H1 (cell line): ENCODE results near the gene CFB. TPM values are rescaled to one million over a fixed set of nuclear protein-coding genes. Genes with fewer than 3 reads are reported as not detected.

Experiments used
- CTCF ChIA-PET: fragments of 300-600 bp; sonication (Branson Sonifier 250); formaldehyde crosslinking; loops from one replicate; lab custom pipeline; 2021; ENCODE audit not compliant: partially characterized antibody; lab: Charles Lee
- POLR2A ChIA-PET: fragments of 300-600 bp; sonication (Branson Sonifier 250); formaldehyde crosslinking; loops from one replicate; lab custom pipeline; 2021; ENCODE audit warnings: inconsistent platforms; ENCODE audit not compliant: partially characterized antibody; lab: Charles Lee
- DNase-seq, 2 experiments: peaks; one replicate each; pipeline versions ENCODE4 v3.0.0 to v3.0.0-alpha.2; 2010 to 2022; ENCODE audit warnings: low spot score in 2 of 2, low read depth in 1 of 2, mixed read lengths in 1 of 2
- FAIRE-seq: peaks from 2 replicates; lab custom pipeline; 2011; peaks lifted over from hg19 to GRCh38; lab: Jason Lieb, UNC
- H2AFZ ChIP-seq: 2 replicates; pipeline ENCODE4 v1.8.1; 2012; ENCODE audit warnings: low read length, inconsistent platforms
- H2AK5ac ChIP-seq: 2 replicates; pipeline ENCODE4 v1.6.1; 2013; ENCODE audit warnings: low read depth, low read length
- H2BK120ac ChIP-seq: replicated peaks from 2 replicates; pipeline ENCODE3; 2013; ENCODE audit warnings: low read depth, low read length, inconsistent platforms
- H2BK12ac ChIP-seq: 2 replicates; pipeline ENCODE4 v1.6.1; 2013; ENCODE audit warnings: low read depth, low read length
- H2BK15ac ChIP-seq: 2 replicates; pipeline ENCODE4 v1.6.1; 2013; ENCODE audit warnings: low read length
- H2BK20ac ChIP-seq: 2 replicates; pipeline ENCODE4 v1.6.1; 2013; ENCODE audit warnings: low read length
- H2BK5ac ChIP-seq: 2 replicates; pipeline ENCODE4 v1.6.1; 2013; ENCODE audit warnings: low read depth, low read length
- H3K14ac ChIP-seq: 2 replicates; pipeline ENCODE4 v1.6.1; 2013; ENCODE audit warnings: inconsistent platforms; ENCODE audit not compliant: insufficient read length
- H3K18ac ChIP-seq: 2 replicates; pipeline ENCODE4 v1.6.1; 2013; ENCODE audit warnings: low read length; ENCODE audit errors: extremely low read depth
- H3K23ac ChIP-seq: 2 replicates; pipeline ENCODE4 v1.6.1; 2013; ENCODE audit warnings: inconsistent platforms; ENCODE audit not compliant: insufficient read length
- H3K23me2 ChIP-seq: 2 replicates; pipeline ENCODE4 v1.6.1; 2013; ENCODE audit warnings: low read depth, low read length
- H3K27ac ChIP-seq: 2 replicates; pipeline ENCODE4 v1.6.1; 2011; ENCODE audit warnings: low read depth, low read length, inconsistent platforms
- H3K27me3 ChIP-seq, 4 experiments: replicated peaks in 1 of 4; 1 replicate in 1 of 4; 2 replicates in 3 of 4; pipeline versions ENCODE4 v1.6.1 to v1.8.1; 2011 to 2013; ENCODE audit warnings: low read length in 3 of 4, mild to moderate bottlenecking in 3 of 4, inconsistent platforms in 2 of 4, mixed read lengths in 2 of 4, moderate library complexity in 1 of 4; ENCODE audit not compliant: control insufficient read depth in 3 of 4, insufficient read depth in 3 of 4; ENCODE audit errors: extremely low read depth in 1 of 4
- H3K36me3 ChIP-seq, 4 experiments: 2 replicates each; pipeline versions ENCODE4 v1.6.1 to v1.8.1; 2011 to 2013; ENCODE audit warnings: mild to moderate bottlenecking in 4 of 4, low read length in 3 of 4, moderate library complexity in 2 of 4, control low read depth in 1 of 4, inconsistent platforms in 1 of 4; ENCODE audit not compliant: insufficient read depth in 4 of 4, control insufficient read depth in 2 of 4
- H3K4ac ChIP-seq: replicated peaks from 2 replicates; pipeline ENCODE3; 2013; ENCODE audit warnings: low read length, low read depth, mixed read lengths, inconsistent platforms; ENCODE audit not compliant: insufficient read length
- H3K4me1 ChIP-seq, 4 experiments: replicated peaks in 1 of 4; 1 replicate in 1 of 4; 2 replicates in 3 of 4; pipeline versions ENCODE4 v1.6.1 to v1.8.1; 2011 to 2013; ENCODE audit warnings: low read length in 3 of 4, inconsistent platforms in 2 of 4, mixed read lengths in 1 of 4; ENCODE audit not compliant: insufficient read depth in 4 of 4, control insufficient read depth in 3 of 4
- H3K4me2 ChIP-seq, 2 experiments: 2 replicates each; pipeline versions ENCODE4 v1.6.1 to v1.8.1; 2011 to 2013; ENCODE audit warnings: low read depth in 2 of 2, low read length in 2 of 2, control low read depth in 1 of 2, inconsistent platforms in 1 of 2, mild to moderate bottlenecking in 1 of 2; ENCODE audit not compliant: insufficient read depth in 1 of 2
- H3K4me3 ChIP-seq, 4 experiments: fragments of 200-600, 300-600 bp in 1 of 4; sonication (generic), shearing (Covaris generic), sonication (Bioruptor Twin) in 1 of 4; 2 replicates each; pipeline versions ENCODE4 v1.5.1 to v1.8.1; 2011 to 2016; ENCODE audit warnings: low read length in 4 of 4, low read depth in 3 of 4, control low read depth in 2 of 4, inconsistent platforms in 2 of 4, mild to moderate bottlenecking in 2 of 4, mixed read lengths in 1 of 4, moderate library complexity in 1 of 4; ENCODE audit not compliant: insufficient read depth in 2 of 4; ENCODE audit errors: extremely low read depth in 1 of 4
- H3K56ac ChIP-seq: replicated peaks from 2 replicates; pipeline ENCODE3; 2013; ENCODE audit warnings: low read depth, mild to moderate bottlenecking, mixed read lengths, low read length, inconsistent platforms; ENCODE audit not compliant: insufficient read length
- H3K79me1 ChIP-seq: 2 replicates; pipeline ENCODE4 v1.6.1; 2013; ENCODE audit warnings: low read depth, low read length, control low read depth
- H3K79me2 ChIP-seq, 2 experiments: 2 replicates each; pipeline versions ENCODE4 v1.6.1 to v1.8.1; 2012 to 2013; ENCODE audit warnings: low read length in 2 of 2, mild to moderate bottlenecking in 2 of 2, inconsistent platforms in 1 of 2; ENCODE audit not compliant: insufficient read depth in 2 of 2, control insufficient read depth in 1 of 2
- H3K9ac ChIP-seq, 4 experiments: replicated peaks in 1 of 4; 1 replicate in 1 of 4; 2 replicates in 3 of 4; pipeline versions ENCODE4 v1.6.1 to v1.8.1; 2011 to 2013; ENCODE audit warnings: low read depth in 3 of 4, low read length in 3 of 4, control low read depth in 2 of 4, mild to moderate bottlenecking in 2 of 4, moderate library complexity in 2 of 4, inconsistent platforms in 1 of 4; ENCODE audit errors: extremely low read depth in 1 of 4
- H3K9me3 ChIP-seq, 2 experiments: 2 replicates each; pipeline versions ENCODE4 v1.6.1 to v1.8.1; 2012 to 2013; ENCODE audit warnings: mild to moderate bottlenecking in 2 of 2, moderate library complexity in 2 of 2, control low read depth in 1 of 2, inconsistent platforms in 1 of 2, low read depth in 1 of 2, low read length in 1 of 2, mixed read lengths in 1 of 2; ENCODE audit not compliant: insufficient read depth in 2 of 2
- H4K20me1 ChIP-seq, 2 experiments: replicated peaks in 1 of 2; 2 replicates each; pipeline versions ENCODE3 to v1.8.1; 2011 to 2013; ENCODE audit warnings: inconsistent platforms in 2 of 2, low read length in 2 of 2, mild to moderate bottlenecking in 1 of 2; ENCODE audit not compliant: insufficient read depth in 2 of 2, control insufficient read depth in 1 of 2
- H4K5ac ChIP-seq: 2 replicates; pipeline ENCODE4 v1.6.1; 2013; ENCODE audit warnings: low read length, low read depth, mixed read lengths, inconsistent platforms; ENCODE audit not compliant: insufficient read length
- H4K8ac ChIP-seq: 2 replicates; pipeline ENCODE4 v1.8.0; 2013; ENCODE audit warnings: mild to moderate bottlenecking, moderate library complexity, low read length, inconsistent platforms; ENCODE audit not compliant: insufficient read depth; ENCODE audit errors: extremely low read depth
- H4K91ac ChIP-seq: replicated peaks from 2 replicates; pipeline ENCODE3; 2013; ENCODE audit warnings: low read length, mixed read lengths, inconsistent platforms; ENCODE audit not compliant: insufficient read length
- ASH2L ChIP-seq: fragments of 200-600, 300-600 bp; sonication (generic); IDR thresholded peaks from one replicate; pipeline ENCODE4 v1.7.1; 2017; ENCODE audit warnings: low read length
- EGR1 ChIP-seq: IDR thresholded peaks from 2 replicates; pipeline ENCODE4 v1.6.1; 2011; ENCODE audit warnings: low read depth, low read length, borderline replicate concordance
- HDAC2 ChIP-seq, 2 experiments: fragments of 300-600 bp in 1 of 2; sonication (generic) in 1 of 2; IDR thresholded peaks; 2 replicates each; pipeline ENCODE4 v1.6.1; 2011 to 2012; ENCODE audit warnings: low read depth in 2 of 2, low read length in 2 of 2, mild to moderate bottlenecking in 2 of 2, moderate library complexity in 2 of 2, borderline replicate concordance in 1 of 2, inconsistent platforms in 1 of 2
- HDAC6 ChIP-seq: IDR thresholded peaks from one replicate; pipeline ENCODE4 v1.7.1; 2012; ENCODE audit warnings: low read depth, mild to moderate bottlenecking, inconsistent platforms, low read length, moderate library complexity
- KDM5A ChIP-seq: fragments of 200-600 bp; IDR thresholded peaks from 2 replicates; pipeline ENCODE4 v1.7.1; 2012; ENCODE audit warnings: mild to moderate bottlenecking, low read length, inconsistent platforms, mixed read lengths
- PHF8 ChIP-seq: fragments of 200-600 bp; sonication (generic); conservative IDR thresholded peaks from 2 replicates; pipeline ENCODE4 v1.7.1; 2012; ENCODE audit warnings: low read depth, mild to moderate bottlenecking, inconsistent platforms, low read length, moderate library complexity
- POLR2AphosphoS5 ChIP-seq: IDR thresholded peaks from 2 replicates; pipeline ENCODE4 v1.6.1; 2011; ENCODE audit warnings: low read depth, low read length
- SIRT6 ChIP-seq: IDR thresholded peaks from one replicate; pipeline ENCODE4 v1.7.1; 2012; ENCODE audit warnings: low read length, inconsistent platforms
- SP4 ChIP-seq: IDR thresholded peaks from 2 replicates; pipeline ENCODE4 v1.6.1; 2012; ENCODE audit warnings: low read length, inconsistent platforms
- TAF7 ChIP-seq: optimal IDR thresholded peaks from 2 replicates; pipeline ENCODE3; 2011; ENCODE audit warnings: low read depth, mild to moderate bottlenecking, inconsistent platforms, low read length, moderate library complexity, borderline replicate concordance
- TCF12 ChIP-seq: IDR thresholded peaks from 2 replicates; pipeline ENCODE4 v1.6.1; 2011; ENCODE audit warnings: low read depth, mild to moderate bottlenecking, low read length
- TEAD4 ChIP-seq: IDR thresholded peaks from 2 replicates; pipeline ENCODE4 v1.6.1; 2012; ENCODE audit warnings: low read depth, low read length, inconsistent platforms, mixed read lengths
- ZNF274 ChIP-seq: IDR thresholded peaks from 2 replicates; pipeline ENCODE4 v1.7.0; 2012; ENCODE audit warnings: low read length, borderline replicate concordance; ENCODE audit errors: extremely low read depth
- WGBS, 2 experiments: shearing (Covaris generic) in 1 of 2; methylation state at CpG; one replicate each; pipeline versions ENCODE4 v1.1.6 to v1.1.7; 2013 to 2015; ENCODE audit warnings: low lambda C conversion rate in 2 of 2, mixed read lengths in 2 of 2, inconsistent platforms in 1 of 2, low coverage in 1 of 2, missing lambda C conversion rate in 1 of 2; ENCODE audit not compliant: insufficient replicate concordance in 2 of 2, insufficient coverage in 1 of 2, insufficient read length in 1 of 2; ENCODE audit errors: extremely low coverage in 1 of 2, missing lambda C conversion rate in 1 of 2; 5-methylcytosine and 5-hydroxymethylcytosine counted together
- polyA plus RNA-seq, 7 experiments: library from polyadenylated mRNA; depleted of rRNA in 3 of 7; stranded (reverse) in 5 of 7; unstranded in 2 of 7; fragments of >200 nt in 5 of 7; fragments of 200-250 nt in 2 of 7; gene quantifications; 1 replicate in 5 of 7; 2 replicates in 1 of 7; 4 replicates in 1 of 7; pipeline versions ENCODE4 v1.2.1 to v1.2.3, GENCODE V29; 2011 to 2013; ENCODE audit warnings: missing spikeins in 2 of 7, mixed read lengths in 2 of 7
- total RNA-seq: library from RNA; stranded (reverse); fragmentation: NEBNext Ultra II Directional; extraction: Animal tissue kit (Norgen Biotek cat#: 25700); gene quantifications from 2 replicates; pipeline ENCODE4 v1.2.1, GENCODE V29; 2021
- TF ChIP-seq, protein P1 (sequence below): IDR thresholded peaks from 2 replicates; pipeline ENCODE4 v1.6.1; 2012; ENCODE audit warnings: inconsistent platforms

CFB gene
- total and polyA plus RNA-seq, 2 of the 8 experiments (the other 6 are each of a cell fraction or from before 2014, with no cell fraction given) = 0.09 TPM; not detected in 1

DNA sequence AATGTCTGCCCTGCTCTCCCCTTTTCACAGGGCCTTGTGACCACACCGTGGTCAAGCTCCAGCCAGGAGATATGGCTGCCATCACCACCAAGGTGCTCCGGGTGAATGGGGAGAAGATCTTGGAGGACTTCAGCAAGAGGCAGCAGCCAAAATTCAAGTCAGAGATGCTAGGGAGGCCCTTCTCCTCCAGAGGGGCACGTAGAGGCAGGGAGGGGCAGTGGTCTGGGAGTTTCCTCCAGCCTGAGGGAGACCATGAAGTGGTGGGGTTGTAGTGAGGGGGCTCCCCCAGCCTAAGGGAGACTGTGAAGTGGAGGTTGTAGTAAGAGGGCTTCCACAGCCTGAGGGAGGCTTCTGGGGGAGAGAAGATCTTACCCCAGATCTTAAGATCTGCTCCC, 22.0 kb downstream of the CFB start:
- 94% methylated on average over 3 of the region's 3 CpGs; no CpG with 5 or more reads in 1 of the 2 experiments for WGBS, 2 experiments
- H4K5ac ChIP-seq = no peak overlapping the region
- no peak for DNase-seq
- H3K36me3 ChIP-seq = peaks cover 13 to 51% (median 41%) of the 10 kb centered on the region in 4 experiments
- H3K4me3 ChIP-seq = no peak overlapping the region
- H3K23ac ChIP-seq = no peak overlapping the region
- no peak overlapping the region for H2BK5ac ChIP-seq
- no peak overlapping the region for H3K14ac ChIP-seq
- no peak overlapping the region for H2BK12ac ChIP-seq
- peaks cover 4% of the 10 kb centered on the region; the same call in 1 of the 2 replicates for H3K79me1 ChIP-seq
- H2BK15ac ChIP-seq = no peak overlapping the region
- no peak for FAIRE-seq
- H3K18ac ChIP-seq = no peak overlapping the region
- H3K27ac ChIP-seq = no peak overlapping the region
- no peak overlapping the region for H2AK5ac ChIP-seq
- no peaks in the 10 kb centered on the region for H3K9me3 ChIP-seq
- no peak overlapping the region for H3K4me2 ChIP-seq
- no peak overlapping the region for H3K56ac ChIP-seq
- no peak overlapping the region for H2BK120ac ChIP-seq
- peaks cover 0 to 3% of the 10 kb centered on the region in 2 experiments for H4K20me1 ChIP-seq
- ChIA-PET POLR2A (interaction anchor here (0.6 to 15.3 kb wide), 2 partner anchors 12 to 13 kb away, joined by 3 to 279 read pairs; partner anchors contain the start of genes NELFE and SKIC2), CTCF (interaction anchor here (10.2 kb wide), 1 partner anchor 16 kb away, joined by 84 read pairs; no protein-coding TSS in a partner anchor)
- H3K4ac ChIP-seq = no peak overlapping the region
- H2AFZ ChIP-seq = no peak overlapping the region
- H3K27me3 ChIP-seq = no peaks in the 10 kb centered on the region; a peak in 1 of 7 replicates
- H4K8ac ChIP-seq = no peak overlapping the region
- peaks cover 0 to 2% of the 10 kb centered on the region in 2 experiments; a peak in 1 of 4 replicates for H3K79me2 ChIP-seq
- peaks cover 11% of the 10 kb centered on the region for H3K23me2 ChIP-seq
- H3K9ac ChIP-seq = no peak overlapping the region
- H2BK20ac ChIP-seq = no peak overlapping the region
- H3K4me1 ChIP-seq = peaks cover 0 to 6% (median 3%) of the 10 kb centered on the region in 4 experiments; a peak in 4 of 7 replicates
- no peak overlapping the region for H4K91ac ChIP-seq
- TF ChIP-seq TAF7 (no peak), KDM5A (no peak), POLR2AphosphoS5 (no peak), TEAD4 (no peak), PHF8 (no peak), ZNF274 (no peak), SIRT6 (no peak), EGR1 (no peak), SP4 (no peak), HDAC2 (IDR thresholded peaks at IDR 0.05; ENCODE audit: borderline replicate concordance in 1 of 2, low read depth in 2 of 2, low read length in 2 of 2) (no peak), HDAC6 (no peak), TCF12 (no peak), ASH2L (no peak)
- TF ChIP-seq, protein P1, sequence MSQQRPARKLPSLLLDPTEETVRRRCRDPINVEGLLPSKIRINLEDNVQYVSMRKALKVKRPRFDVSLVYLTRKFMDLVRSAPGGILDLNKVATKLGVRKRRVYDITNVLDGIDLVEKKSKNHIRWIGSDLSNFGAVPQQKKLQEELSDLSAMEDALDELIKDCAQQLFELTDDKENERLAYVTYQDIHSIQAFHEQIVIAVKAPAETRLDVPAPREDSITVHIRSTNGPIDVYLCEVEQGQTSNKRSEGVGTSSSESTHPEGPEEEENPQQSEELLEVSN = no peak
